GM21576 (cell line): ENCODE measurements around the gene AIFM3.
A peak's percentile ranks its signal among the peaks of the same experiment; 100 is the strongest.
"Not testable (repeated sequence)": the region's sequence is repeated elsewhere in the genome, so short reads cannot be mapped to it uniquely, and the experiment has no call there.

Source experiments
- ATAC-seq: cut with Tn5 transposase; IDR thresholded peaks from one replicate; pipeline ENCODE4 v1.9.1; 2021; ENCODE audit warnings: mild to moderate bottlenecking, moderate library complexity; ENCODE audit not compliant: unreplicated experiment

AIFM3 gene

DNA sequence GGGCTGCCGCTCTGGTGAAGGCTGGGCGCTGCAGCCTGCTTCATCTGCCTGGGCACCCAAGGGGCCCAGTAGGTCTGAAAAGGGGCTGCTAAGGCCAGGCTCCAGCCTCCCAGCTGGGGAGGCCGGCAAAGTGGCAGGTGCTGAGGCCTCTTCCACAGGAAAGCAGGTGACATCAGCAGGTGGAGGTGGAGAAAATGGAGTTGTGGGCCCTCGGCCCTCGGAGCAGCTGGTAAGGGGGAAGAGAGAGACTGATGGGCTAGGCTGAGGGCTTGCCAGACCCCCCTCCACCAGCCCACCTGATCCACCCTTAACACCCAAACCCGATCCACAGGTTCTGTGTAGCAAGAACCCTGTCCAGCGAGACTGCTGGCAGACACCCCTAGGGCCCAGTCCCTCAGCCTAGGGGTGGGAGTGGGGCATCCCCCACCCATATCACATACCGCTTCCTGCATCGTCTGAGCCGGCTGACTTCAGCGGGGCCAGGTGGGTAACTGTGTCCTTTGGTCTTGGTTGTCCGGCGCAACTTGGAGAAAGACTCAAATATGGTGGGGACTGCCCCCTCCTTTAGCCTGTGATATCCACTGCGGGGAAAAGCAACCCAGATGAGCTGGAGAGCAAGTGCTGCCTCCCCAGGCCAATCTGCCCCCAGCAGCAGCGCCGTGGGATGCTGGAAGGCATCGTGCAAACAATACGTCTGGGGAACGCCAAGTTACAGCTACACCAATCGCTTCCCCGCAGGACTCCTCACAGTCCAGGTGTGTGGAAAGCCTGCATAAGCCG lies 33.3 kb downstream of the AIFM3 start:
- ATAC-seq, result no peak

DNA sequence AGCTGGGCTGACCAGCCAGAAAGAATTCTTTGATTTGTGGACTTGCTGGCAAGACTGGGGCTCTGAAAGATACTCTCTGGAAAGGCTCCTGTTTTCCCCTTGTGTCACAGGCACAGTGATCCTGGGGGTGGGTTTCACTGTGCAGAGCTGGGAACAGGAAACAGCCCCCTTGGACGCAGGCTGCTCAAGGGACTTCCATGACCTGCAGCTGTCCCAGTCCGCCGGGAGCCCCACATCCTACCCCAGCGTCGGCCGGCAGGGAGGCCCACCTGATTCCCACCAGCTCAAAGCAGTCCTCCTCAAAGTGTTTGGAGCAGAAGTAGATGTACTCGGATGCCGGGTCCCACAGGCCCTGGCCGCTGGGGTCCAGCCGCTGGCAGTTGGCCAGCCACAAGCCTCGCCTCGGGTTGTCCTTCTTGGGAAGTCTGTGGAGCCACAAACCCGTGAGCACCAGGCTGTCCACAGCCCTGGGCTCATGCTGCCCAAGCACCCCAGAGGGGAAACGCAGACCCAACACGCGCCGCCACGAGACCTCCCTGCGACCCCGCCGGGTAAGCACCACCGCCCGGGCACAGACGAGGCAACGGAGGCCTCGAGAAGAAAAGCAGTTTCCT lies 34.0 kb downstream of the AIFM3 start:
- no peak for ATAC-seq

DNA sequence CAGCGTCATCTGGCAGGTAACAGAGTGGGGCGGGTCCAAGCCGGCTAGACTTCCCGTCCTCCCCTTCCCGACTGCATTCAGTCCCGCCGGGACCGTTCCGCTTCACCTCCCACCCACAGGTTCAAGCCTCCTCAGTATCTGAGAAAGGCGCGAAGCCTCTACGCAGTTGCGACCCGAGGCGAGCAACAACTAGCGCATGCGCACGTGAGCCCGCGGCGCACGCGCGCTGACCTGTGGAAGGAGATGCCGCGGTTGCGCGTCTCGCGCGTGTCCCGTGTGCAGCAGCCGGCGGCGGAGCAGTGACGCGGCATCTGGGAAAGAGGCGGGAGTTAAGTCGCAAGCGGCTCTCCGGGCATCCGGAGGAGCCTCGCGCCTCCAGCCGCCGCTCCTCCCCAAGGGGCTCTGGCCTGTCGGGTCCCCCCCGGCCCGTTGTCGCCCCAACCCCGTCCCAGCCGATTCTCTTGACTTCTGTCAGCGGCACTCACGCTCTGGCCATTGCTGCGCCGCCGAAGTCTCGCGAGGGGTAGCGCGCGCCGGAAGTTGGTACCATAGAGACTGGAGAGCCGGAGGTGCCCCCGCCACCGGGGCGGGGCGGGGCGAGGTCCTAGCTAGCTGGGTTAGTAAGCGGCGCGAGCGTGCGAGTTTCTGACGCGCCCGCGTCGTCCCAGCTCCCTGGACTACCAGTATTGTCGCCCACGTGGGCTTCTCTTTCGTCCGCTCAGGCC lies 34.7 kb downstream of the AIFM3 start, which contains the start of gene THAP7:
Gene THAP7, minus strand, starts transcription at position 518 of the 725 bp plus-strand sequence. Its CDS starts 207 bp downstream, at position 311.
- peak; percentile 77 for ATAC-seq

DNA sequence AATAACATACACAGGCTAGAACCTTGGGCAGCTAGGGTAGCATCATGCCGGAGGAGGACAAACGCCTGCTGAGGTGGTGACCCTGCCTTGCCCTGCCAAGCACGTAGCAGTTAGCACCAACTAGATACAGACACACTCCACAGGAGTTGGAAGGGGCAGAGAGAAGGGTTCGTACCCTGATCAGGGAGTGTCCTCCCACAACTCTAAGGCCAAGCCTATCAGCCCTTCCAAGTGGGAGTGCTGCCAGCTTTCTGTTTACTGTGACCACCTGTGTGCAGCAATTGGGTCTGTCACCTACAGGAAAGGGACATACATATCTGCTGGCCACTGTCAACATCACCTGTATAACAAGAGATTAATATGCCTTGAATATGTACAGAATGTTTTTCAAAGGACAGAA lies 36.7 kb downstream of the AIFM3 start:
- ATAC-seq, result no peak

DNA sequence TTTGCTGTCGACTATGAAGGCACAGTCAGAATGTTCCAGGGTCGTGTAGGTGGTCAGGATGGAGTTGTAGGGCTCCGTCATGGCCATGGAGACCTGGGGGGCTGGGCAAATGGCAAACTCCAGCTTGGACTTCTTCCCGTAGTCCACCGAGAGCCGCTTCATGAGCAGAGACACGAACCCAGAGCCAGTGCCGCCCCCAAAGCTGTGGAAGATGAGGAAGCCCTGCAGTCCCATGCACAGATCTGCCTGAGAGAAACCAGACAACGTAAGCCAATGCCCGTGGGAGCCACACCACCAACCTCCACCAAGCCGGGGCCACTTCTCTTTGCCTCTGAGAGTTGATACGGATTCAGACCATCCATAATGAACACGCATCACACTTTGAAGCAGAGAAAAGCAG lies 42.2 kb downstream of the AIFM3 start:
- not testable (repeated sequence) for ATAC-seq

DNA sequence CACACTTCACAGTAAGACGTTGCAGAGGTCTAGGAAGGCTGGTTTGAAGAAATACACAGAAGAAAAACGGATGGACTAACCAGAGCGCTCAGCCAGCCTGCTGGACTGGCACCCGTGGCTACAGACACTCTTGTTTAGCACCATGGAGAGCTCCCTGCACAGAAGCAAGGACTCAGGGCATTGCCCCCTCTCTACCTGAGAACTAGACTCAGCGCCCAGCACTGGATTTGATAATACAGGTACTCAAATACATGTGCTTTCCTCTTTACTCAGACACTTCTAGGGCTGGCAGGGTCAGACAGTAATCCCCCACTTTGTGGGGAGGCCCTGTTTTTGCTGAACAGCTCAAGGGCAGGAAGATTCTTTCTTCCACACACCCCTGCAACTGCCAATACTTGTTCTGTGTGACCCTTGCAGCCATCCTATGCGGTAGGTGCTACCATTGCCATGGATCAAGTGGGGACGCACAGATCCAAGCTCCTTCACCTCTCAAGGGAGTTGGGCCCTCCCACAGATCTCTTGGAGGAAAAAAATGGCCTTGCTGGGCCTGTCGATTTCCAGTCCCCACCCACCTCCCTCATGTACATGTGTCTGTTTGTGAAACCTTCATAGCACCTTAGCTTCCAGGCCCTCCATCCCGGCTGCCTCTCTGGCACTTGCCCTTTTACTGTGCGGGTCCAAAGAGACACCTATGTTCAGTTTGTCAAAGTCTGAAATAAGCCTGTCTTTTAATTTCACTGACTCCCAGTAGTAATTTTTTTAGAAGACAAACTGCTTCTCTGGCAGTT lies 42.8 kb downstream of the AIFM3 start:
- no peak for ATAC-seq

DNA sequence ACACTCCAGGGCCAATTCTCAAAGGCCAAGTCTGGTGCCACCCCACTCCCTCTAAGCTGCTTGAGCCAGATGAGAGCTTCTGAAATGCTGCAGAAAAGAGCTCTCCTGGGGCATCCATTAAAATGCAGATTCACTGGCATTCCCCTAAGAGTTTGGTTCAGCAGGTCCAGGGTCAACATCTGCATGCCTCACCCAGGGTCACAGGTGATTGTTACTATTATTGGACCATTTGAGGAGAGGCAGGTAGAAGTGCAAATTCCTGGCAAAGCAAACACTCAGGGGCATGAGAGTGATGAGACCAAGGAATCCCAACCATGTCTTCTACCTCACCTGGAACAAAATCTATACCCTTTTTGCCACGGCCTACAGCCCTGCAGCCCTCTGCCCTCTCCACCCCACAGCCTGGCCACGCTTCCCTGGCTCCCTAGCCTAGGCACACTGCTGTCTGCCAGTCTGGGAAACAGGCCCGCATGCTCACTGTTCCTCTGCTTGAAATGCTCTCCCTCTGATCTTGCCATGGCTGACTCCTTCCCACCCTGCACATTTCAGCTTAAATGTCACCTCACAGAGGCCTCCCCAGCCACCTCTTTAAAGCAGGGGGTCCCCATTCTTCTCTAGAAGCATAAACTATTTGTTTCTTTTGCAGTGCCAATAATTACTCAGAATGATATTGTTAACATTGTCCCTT lies 43.5 kb downstream of the AIFM3 start:
- no peak for ATAC-seq

DNA sequence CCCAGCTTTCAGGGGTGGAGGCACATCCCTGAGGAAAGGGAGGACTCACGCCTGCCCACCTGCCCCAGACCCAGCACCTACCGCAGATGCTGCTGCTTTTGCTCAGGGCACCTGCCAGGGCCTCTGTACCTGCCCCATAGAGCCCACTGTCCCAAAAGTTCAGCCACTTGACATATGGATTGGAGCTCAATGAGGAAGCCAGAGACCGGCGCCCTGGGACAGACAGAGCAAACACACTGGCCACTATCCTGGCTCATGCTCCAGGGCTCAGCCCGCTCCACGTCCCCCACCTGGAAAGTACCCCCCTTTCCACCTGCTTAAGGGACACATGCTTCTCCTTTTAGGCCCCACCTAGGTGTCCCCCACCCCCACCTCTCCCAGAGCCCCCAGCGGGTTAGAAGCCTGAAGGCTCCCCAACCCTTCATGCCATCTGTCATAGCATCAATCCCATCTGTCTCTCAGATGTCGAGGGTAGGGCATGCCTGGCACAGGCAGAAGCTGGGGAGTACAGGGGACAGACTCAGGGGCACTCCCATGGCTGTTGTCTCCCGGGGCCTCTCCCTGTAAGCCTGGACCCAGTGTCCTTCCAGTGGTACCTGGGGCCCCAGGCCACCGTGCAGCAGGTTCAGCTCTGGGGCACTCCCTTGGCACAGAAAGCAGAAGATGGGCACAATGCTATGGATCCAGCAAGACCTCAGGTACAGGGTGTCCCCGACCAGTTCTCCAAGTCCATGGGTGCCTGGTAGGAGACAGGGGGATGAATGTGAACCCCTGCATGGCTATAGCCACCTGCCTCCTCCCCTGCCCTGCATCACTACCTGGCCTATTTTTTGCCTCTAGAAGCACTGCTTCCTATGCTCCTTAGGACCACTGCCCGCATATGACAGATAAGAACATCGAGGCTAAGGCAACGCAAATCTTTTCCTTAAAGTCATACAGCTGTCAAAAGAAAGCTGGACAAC lies 45.7 kb downstream of the AIFM3 start:
- ATAC-seq, result no peak

DNA sequence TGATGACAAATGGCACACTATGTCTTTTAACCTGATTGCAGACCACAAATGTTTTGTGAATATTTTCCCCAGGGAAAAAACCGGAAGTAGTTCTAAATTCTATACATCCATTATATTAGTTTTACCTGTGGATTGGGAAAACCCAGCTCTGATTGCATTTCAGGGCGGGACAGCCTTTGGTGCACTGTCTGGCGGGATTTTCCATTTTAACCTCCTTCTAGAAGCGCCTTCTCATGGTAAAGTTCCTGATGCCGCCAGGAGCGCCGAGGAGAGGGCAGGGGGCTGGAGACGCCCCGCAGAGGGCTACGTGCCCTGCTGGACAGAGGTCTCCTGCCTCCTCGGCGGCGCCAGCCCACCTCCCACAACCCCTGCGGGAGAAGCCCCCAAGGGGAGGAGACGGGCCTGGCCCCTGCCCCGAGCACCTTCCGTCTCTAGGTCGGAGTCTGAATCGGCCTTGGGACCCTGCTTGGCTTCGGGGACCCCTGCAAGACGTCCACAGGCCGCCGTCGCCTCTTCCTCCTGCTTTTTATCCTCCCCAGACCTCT lies 46.7 kb downstream of the AIFM3 start:
- no peak for ATAC-seq

DNA sequence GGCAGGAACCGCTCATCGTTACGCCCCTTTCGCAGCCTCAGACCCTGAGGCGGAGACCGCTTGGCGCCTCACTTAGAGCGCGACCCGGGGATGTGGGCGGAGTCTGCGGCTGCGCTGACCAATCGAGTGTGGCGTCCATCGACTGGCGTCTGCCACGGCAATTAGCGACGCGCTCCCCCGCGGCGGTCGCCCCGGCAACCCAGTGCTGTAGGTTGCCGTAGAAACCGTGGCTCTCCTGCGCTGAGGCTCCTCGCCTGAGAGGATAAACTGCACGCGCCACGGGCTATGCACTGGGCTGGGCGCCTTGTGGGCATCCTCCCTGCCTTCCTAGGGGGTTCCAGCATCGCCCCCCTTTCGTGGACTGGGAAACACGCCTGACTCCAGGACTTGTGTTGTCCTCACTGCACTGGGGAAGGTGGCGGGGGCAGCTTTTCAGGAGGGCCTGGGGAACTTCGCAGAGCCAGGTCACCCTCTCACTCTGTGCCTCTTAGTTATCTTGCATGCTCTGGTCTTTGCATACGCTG lies 47.2 kb downstream of the AIFM3 start:
- ATAC-seq, result peak; percentile 76

DNA sequence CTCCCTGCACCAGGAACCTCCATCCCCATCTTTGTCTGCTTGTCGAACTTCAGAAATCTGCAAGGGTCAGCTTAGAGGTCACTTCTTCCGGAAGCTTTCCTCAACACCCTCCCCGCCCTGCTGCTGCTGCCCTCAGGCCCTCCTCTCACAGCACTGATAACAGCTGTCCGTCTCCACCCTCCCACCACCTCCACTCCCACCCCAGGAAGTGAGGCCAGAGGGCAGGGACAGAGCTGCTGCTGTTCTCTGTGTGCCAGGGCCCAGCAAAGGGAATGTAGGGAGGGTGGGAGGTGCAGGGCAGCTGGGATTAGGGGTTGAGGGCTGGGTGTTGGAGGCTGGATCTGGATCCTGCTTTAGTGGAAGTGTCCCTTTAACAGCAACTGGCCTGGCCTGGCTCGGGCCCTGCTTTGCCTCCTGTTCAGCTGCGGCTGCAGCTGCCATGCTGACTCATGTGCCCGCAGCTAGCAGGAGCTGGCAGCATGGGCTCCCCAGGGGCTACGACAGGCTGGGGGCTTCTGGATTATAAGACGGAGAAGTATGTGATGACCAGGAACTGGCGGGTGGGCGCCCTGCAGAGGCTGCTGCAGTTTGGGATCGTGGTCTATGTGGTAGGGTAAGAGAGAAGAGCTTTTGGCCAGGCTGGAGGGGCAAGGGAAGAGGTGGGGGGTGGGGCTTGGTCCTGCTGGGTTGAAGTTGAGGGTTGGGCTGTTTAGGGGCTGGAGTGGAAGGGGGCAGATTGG lies 47.8 kb downstream of the AIFM3 start, which contains the start of gene P2RX6:
Gene P2RX6, plus strand, starts transcription at position 440 of the 740 bp plus-strand sequence. Its CDS starts 10 bp downstream, at position 450.
- ATAC-seq, result no peak

DNA sequence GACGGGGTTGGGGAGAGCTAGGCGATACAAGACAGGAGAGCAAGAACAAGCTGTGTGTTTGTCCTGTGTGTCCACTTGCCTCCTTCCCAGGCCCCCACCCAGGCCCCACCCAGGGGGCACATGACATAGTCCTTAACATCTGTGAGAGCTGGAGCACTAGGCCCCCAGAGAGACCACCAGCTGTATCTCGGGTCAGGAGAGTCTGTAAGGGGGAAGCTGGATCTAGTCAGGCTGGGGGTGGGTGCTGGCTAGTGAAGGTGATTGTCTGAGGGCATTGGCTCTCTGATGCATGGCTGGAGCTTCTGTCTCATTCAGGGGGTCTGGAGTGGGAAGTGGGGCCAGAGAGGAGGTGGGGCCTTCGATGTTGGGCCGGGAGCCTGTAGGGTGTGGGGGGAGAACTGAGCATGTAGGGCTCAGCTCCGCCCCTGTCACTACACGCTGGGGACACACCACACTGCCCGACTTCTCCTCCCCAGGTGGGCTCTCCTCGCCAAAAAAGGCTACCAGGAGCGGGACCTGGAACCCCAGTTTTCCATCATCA lies 48.5 kb downstream of the AIFM3 start:
- ATAC-seq, result no peak

DNA sequence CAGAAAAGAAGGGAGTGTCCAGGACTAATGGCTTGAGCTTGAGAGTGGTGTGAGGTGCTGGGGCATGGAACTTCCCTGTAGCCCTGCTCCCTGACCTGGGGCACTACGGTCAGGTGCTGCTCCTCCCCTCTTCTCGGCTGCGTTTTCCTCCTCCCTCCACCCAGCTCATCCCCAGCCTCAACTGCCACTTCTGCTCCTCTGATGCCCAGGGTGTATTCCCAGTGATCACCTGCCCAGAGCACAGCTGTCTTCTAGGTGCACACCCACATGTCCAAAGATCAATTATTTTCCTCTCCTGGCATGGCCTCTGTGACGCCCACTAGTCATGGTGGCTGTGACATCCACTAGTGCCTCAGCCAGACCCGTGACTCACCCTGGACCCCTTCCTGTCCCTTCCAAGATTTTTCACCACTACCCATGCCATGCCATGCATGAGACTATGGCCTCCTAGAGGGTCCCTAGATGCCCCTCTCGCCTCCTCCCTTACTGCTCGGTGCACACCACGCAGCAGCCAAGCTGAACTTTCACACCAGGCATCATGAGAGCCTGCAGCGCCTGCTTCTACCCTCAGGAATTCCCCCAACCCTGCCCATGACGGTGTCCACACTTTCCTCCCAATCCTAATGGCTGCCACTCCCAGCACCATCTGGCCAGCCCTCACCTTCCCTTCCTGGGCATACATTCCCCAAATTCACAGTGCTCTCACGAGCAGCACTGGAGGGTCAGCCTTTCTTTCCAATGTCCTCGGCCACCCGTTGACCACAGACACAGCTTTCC lies 49.8 kb downstream of the AIFM3 start:
- ATAC-seq, result no peak

DNA sequence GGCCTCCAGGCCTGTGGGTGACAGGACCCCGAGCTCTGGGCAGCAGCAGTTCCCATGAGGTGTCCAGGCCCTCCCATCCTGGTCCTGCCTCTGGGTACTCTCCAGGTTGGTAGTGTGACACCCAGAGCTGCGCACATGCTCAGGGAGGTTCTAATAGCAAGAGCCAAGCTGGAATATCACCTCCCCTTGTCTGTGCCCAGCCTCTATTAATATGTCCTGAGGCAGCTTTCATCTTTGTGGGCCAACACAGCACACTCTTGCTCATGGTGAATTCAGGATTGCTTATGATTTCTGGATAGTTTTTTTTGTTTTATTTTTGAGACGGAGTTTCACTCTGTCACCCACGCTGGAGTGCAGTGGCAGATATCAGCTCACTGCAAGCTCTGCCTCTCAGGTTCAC lies 51.3 kb downstream of the AIFM3 start:
- ATAC-seq, result no peak

DNA sequence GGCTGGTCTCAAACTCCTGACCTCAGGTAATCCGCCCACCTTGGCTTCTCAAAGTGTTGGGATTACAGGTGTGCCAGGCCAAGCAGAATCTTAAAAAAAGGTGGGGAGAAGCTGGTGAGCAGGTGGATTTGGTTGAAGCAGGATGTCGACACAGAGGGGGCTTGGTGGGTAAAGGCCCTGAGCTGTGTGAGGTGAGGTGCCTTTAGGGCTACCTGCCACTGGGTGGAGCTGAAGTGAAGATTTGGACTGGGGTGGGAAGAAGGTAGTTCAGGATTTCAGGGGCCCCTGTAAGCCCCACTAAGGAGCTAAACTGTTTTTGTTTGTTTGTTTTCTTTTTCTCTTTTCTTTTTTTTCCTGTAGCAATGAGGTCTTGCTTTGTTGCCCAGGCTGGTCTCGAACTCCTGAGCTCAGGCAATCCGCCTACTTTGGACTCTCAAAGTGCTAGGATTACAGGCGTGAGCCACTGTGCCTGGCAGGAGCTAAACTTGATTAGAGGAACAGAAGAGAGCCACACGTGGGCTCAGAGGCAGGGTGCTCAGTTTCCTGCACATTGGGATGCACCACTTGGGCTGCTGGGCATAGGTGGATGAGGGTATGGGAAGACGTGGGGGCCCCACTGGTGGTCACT lies 53.9 kb downstream of the AIFM3 start:
- ATAC-seq, result no peak

DNA sequence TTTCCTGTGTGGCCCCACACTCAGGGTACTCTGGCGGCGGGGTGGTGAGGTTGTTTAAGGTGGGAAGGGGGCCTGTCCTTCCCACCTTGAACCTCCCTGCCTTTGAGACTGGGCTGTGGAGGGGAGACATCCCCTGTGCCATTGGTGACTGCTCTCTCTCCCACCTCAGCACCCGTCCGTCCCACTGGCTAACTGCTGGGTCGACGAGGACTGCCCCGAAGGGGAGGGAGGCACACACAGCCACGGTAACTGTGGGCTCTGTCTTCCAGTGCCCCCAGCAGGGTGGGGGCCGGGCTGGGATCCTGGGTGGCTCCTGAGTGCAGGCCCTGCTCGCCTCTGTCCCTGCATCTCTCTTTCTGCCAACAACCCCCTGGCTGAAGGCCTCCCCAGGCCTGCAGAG lies 55.5 kb downstream of the AIFM3 start:
- no peak for ATAC-seq
